Measurements from ENCODE around the gene TES. TPM values are rescaled to one million over a fixed set of nuclear protein-coding genes. Genes with fewer than 3 reads are reported as not detected.

Gene TES
- total and polyA plus RNA-seq, 2 experiments from 2014 or later, result 37.3 to 38.3 TPM

DNA sequence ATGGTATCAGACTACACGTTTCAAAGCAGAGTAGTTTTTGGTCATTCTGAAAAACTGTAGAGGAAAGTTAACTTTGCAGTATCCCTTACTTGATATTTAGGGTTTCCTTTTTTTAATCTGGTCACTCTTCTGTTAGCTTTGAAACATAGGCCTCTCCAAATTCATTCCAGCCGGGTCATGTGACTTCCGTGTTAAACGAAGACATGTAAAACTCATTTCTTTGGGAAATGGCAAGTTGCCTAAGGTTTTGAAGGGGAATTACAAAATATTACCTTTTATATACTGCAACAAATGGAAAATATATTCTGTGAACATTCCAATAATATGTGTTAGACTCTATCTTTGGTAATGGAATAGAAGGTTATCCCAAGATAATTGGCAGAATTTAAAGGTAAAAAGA is 9.5 kb downstream of the TES start:
- H3K36me3 Mint-ChIP-seq (ENCODE audit: low read depth), result no peaks in the 10 kb centered on the region
- peaks cover 63% of the 10 kb centered on the region for H3K79me2 ChIP-seq (replicated peaks; ENCODE audit: insufficient read depth)
- H3K4me3 Mint-ChIP-seq, result no peak overlapping the region
- no peaks in the 10 kb centered on the region for H3K36me3 ChIP-seq (ENCODE audit: insufficient read depth)
- no peaks in the 10 kb centered on the region for H3K9me3 Mint-ChIP-seq
- no peak overlapping the region for H3K4me3 ChIP-seq
- H3K4me1 Mint-ChIP-seq, result peaks cover 13% of the 10 kb centered on the region; the same call in 2 of the 3 replicates
- H2AFZ ChIP-seq, result no peak overlapping the region
- H3K27me3 ChIP-seq (ENCODE audit: insufficient read depth), result no peaks in the 10 kb centered on the region
- no peak overlapping the region; the same call in 1 of the 2 replicates for H3K27ac Mint-ChIP-seq
- no peak for DNase-seq (ENCODE audit: low spot score)
- no peaks in the 10 kb centered on the region for H3K27me3 Mint-ChIP-seq (ENCODE audit: insufficient read depth, low read depth, poor library complexity)
- H4K20me1 ChIP-seq (replicated peaks; ENCODE audit: insufficient read depth), result no peaks in the 10 kb centered on the region
- no peak overlapping the region for H3K27ac ChIP-seq (ENCODE audit: low read depth)
- no peaks in the 10 kb centered on the region for H3K9me2 ChIP-seq (ENCODE audit: insufficient read depth)
- ATAC-seq, result no peak
- TF ChIP-seq EZH2phosphoT487 (IDR thresholded peaks at IDR 0.05; ENCODE audit: unreplicated experiment) (no peak), CREB1 (CRISPR knock-in tag; IDR thresholded peaks at IDR 0.05; ENCODE audit: low read depth) (no peak), NANOG (IDR thresholded peaks at IDR 0.05; ENCODE audit: borderline replicate concordance) (no peak), EZH2 (IDR thresholded peaks at IDR 0.05; ENCODE audit: low read depth, unreplicated experiment) (no peak), JUNB (IDR thresholded peaks at IDR 0.05; ENCODE audit: unreplicated experiment) (no peak), POLR2AphosphoS5 (IDR thresholded peaks at IDR 0.05; ENCODE audit: low read depth) (no peak)
- TF ChIP-seq, protein P1, sequence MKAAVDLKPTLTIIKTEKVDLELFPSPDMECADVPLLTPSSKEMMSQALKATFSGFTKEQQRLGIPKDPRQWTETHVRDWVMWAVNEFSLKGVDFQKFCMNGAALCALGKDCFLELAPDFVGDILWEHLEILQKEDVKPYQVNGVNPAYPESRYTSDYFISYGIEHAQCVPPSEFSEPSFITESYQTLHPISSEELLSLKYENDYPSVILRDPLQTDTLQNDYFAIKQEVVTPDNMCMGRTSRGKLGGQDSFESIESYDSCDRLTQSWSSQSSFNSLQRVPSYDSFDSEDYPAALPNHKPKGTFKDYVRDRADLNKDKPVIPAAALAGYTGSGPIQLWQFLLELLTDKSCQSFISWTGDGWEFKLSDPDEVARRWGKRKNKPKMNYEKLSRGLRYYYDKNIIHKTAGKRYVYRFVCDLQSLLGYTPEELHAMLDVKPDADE (IDR thresholded peaks at IDR 0.05), result no peak
- TF ChIP-seq, protein P2, sequence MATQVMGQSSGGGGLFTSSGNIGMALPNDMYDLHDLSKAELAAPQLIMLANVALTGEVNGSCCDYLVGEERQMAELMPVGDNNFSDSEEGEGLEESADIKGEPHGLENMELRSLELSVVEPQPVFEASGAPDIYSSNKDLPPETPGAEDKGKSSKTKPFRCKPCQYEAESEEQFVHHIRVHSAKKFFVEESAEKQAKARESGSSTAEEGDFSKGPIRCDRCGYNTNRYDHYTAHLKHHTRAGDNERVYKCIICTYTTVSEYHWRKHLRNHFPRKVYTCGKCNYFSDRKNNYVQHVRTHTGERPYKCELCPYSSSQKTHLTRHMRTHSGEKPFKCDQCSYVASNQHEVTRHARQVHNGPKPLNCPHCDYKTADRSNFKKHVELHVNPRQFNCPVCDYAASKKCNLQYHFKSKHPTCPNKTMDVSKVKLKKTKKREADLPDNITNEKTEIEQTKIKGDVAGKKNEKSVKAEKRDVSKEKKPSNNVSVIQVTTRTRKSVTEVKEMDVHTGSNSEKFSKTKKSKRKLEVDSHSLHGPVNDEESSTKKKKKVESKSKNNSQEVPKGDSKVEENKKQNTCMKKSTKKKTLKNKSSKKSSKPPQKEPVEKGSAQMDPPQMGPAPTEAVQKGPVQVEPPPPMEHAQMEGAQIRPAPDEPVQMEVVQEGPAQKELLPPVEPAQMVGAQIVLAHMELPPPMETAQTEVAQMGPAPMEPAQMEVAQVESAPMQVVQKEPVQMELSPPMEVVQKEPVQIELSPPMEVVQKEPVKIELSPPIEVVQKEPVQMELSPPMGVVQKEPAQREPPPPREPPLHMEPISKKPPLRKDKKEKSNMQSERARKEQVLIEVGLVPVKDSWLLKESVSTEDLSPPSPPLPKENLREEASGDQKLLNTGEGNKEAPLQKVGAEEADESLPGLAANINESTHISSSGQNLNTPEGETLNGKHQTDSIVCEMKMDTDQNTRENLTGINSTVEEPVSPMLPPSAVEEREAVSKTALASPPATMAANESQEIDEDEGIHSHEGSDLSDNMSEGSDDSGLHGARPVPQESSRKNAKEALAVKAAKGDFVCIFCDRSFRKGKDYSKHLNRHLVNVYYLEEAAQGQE (IDR thresholded peaks at IDR 0.05; ENCODE audit: unreplicated experiment), result no peak
- no peaks in the 10 kb centered on the region for H3F3A ChIP-seq (replicated peaks; ENCODE audit: low read depth)
- H3K4me1 ChIP-seq (ENCODE audit: insufficient read depth), result peaks cover 5% of the 10 kb centered on the region; the same call in 1 of the 2 replicates
- H3K4me2 ChIP-seq, result no peak overlapping the region

DNA sequence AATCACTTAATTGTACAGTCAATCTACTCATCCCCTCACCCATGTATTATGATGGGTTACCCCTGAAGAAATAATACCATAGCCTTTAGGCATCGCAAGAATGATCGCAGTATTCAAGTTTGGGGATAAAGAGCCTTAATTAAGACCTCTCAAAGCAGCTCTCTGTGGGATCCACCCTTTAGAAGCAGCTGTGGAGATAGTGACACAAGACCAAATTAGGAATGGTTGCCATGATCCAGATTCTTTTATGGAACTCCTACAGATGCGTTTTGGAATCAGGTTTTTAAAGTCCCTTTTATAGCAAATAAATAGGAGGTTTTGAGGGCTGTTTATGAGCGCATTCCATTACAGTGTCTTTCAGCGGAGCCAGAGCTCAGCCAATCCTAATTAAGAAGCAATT is 12.2 kb downstream of the TES start:
- H3K27me3 ChIP-seq (ENCODE audit: insufficient read depth), result no peaks in the 10 kb centered on the region
- no peaks in the 10 kb centered on the region; the same call in 1 of the 2 replicates for H3K4me1 ChIP-seq (ENCODE audit: insufficient read depth)
- H3K36me3 Mint-ChIP-seq (ENCODE audit: low read depth), result no peaks in the 10 kb centered on the region
- H3K79me2 ChIP-seq (replicated peaks; ENCODE audit: insufficient read depth), result peaks cover 48% of the 10 kb centered on the region
- no peaks in the 10 kb centered on the region for H3F3A ChIP-seq (replicated peaks; ENCODE audit: low read depth)
- no peaks in the 10 kb centered on the region for H3K27me3 Mint-ChIP-seq (ENCODE audit: insufficient read depth, low read depth, poor library complexity)
- H3K4me3 ChIP-seq, result no peak overlapping the region
- H4K20me1 ChIP-seq (replicated peaks; ENCODE audit: insufficient read depth), result 0 out of 2 replicates have a peak, but pooled peaks cover 3% of the 10 kb centered on the region
- peaks cover 10% of the 10 kb centered on the region; the same call in 2 of the 3 replicates for H3K4me1 Mint-ChIP-seq
- no peak overlapping the region for H2AFZ ChIP-seq
- H3K4me3 Mint-ChIP-seq, result no peak overlapping the region
- H3K9me2 ChIP-seq (ENCODE audit: insufficient read depth), result no peaks in the 10 kb centered on the region
- DNase-seq (ENCODE audit: low spot score) (no peak), ATAC-seq (no peak)
- no peaks in the 10 kb centered on the region for H3K36me3 ChIP-seq (ENCODE audit: insufficient read depth)
- H3K9me3 Mint-ChIP-seq, result no peaks in the 10 kb centered on the region
- no peak overlapping the region for H3K4me2 ChIP-seq
- H3K27ac ChIP-seq (ENCODE audit: low read depth), result no peak overlapping the region
- peak overlapping the region; percentile 76 for H3K27ac Mint-ChIP-seq
- TF ChIP-seq EZH2 (IDR thresholded peaks at IDR 0.05; ENCODE audit: low read depth, unreplicated experiment) (no peak), EZH2phosphoT487 (IDR thresholded peaks at IDR 0.05; ENCODE audit: unreplicated experiment) (no peak), CREB1 (CRISPR knock-in tag; IDR thresholded peaks at IDR 0.05; ENCODE audit: low read depth) (no peak), JUNB (IDR thresholded peaks at IDR 0.05; ENCODE audit: unreplicated experiment) (no peak), STAT1 (IDR thresholded peaks at IDR 0.05; ENCODE audit: unreplicated experiment) (no peak)
- TF ChIP-seq, protein P1 (IDR thresholded peaks at IDR 0.05), result no peak
